Gastroesophageal sphincter (tissue), 4 donors: ENCODE measurements around the gene PDE3B. TPM values are rescaled to one million over a fixed set of nuclear protein-coding genes. Genes with fewer than 3 reads are reported as not detected.

Source experiments
- ATAC-seq: fragments of 150-250 bp; one replicate; pipeline ENCODE4 v1.9.1; 2016; ENCODE audit warnings: mild to moderate bottlenecking, moderate library complexity
- H3K27ac ChIP-seq, 4 donors: fragments of 200-600 bp; sonication (generic) in 3 of 4; 1 replicate in 3 of 4; 2 replicates in 1 of 4; pipeline ENCODE4 v1.5.1; 2016 to 2019
- H3K27me3 ChIP-seq: fragments of 200-600 bp; sonication (generic); one replicate; pipeline ENCODE4 v1.5.1; 2019
- H3K36me3 ChIP-seq, 2 donors: fragments of 200-600 bp; sonication (generic); one replicate each; pipeline ENCODE4 v1.5.1; 2019; ENCODE audit warnings: control low read depth in 1 of 2
- H3K4me1 ChIP-seq, 3 donors: fragments of 200-600 bp; sonication (generic); 1 replicate in 2 of 3; 2 replicates in 1 of 3; pipeline ENCODE4 v1.5.1; 2016 to 2019; ENCODE audit warnings: control low read depth in 2 of 3
- H3K4me3 ChIP-seq, 2 donors: fragments of 200-600 bp; sonication (generic); one replicate each; pipeline ENCODE4 v1.5.1; 2019; ENCODE audit warnings: mild to moderate bottlenecking in 1 of 2, moderate library complexity in 1 of 2
- H3K9me3 ChIP-seq, 3 donors: fragments of 200-600 bp; sonication (generic); one replicate each; pipeline ENCODE4 v1.5.1; 2017 to 2019; ENCODE audit warnings: control low read depth in 2 of 3
- CTCF ChIP-seq, 4 experiments: fragments of 200-600 bp in 2 of 4; fragments of 450-650 bp in 2 of 4; sonication (generic) in 1 of 4; IDR thresholded peaks; one replicate each; pipeline ENCODE4 v1.5.1; 2017 to 2019; ENCODE audit warnings: antibody characterized with exemption in 4 of 4, mild to moderate bottlenecking in 2 of 4, moderate library complexity in 2 of 4
- EP300 ChIP-seq: sonication (generic); formaldehyde crosslinking; IDR thresholded peaks from one replicate; pipeline ENCODE4 v1.6.1; 2017; ENCODE audit warnings: antibody characterized with exemption, mild to moderate bottlenecking
- POLR2A ChIP-seq, 2 donors: fragments of 450-650 bp; IDR thresholded peaks; one replicate each; pipeline ENCODE4 v1.6.1; 2017; ENCODE audit warnings: antibody characterized with exemption in 2 of 2, mild to moderate bottlenecking in 2 of 2, moderate library complexity in 1 of 2
- POLR2AphosphoS5 ChIP-seq: sonication (generic); formaldehyde crosslinking; IDR thresholded peaks from one replicate; pipeline ENCODE4 v1.6.1; 2017; ENCODE audit warnings: antibody characterized with exemption
- WGBS, 2 donors: methylation state at CpG; one replicate each; pipeline ENCODE4 v1.1.5; 2018; ENCODE audit warnings: low coverage in 1 of 2; 5-methylcytosine and 5-hydroxymethylcytosine counted together
- total RNA-seq, 4 donors: library from RNA; depleted of rRNA; stranded (reverse); fragments of >200 nt; gene quantifications; one replicate each; pipeline ENCODE4 v1.1.0, GENCODE V29; 2016

Gene PDE3B
- total RNA-seq, 4 donors from 2014 or later = 11.7 to 21.8 (median 17.9) TPM

- Histone ChIP-seq H3K36me3 (no peaks in the 10 kb centered on the region), H3K4me1 (no peaks in the 10 kb centered on the region), H3K27me3 (no peaks in the 10 kb centered on the region), H3K9me3 (no peaks in the 10 kb centered on the region), H3K27ac (no peak overlapping the region), H3K4me3 (no peak overlapping the region)
- no peak for ATAC-seq
- no peak for TF ChIP-seq POLR2A (IDR thresholded peaks at IDR 0.05)
- WGBS, 2 donors = 90 to 94% methylated on average over 3 to 4 of the region's 4 CpGs
Measured at GRCh38 chr11:14852571-14853177, 209.1 kb downstream of the PDE3B start.

GRCh38 chr11:14854057-14854456 lies 210.5 kb downstream of the PDE3B start:
- H3K4me3 ChIP-seq = no peak overlapping the region
- no peaks in the 10 kb centered on the region for H3K36me3 ChIP-seq
- ATAC-seq = no peak
- TF ChIP-seq CTCF (IDR thresholded peaks at IDR 0.05) = no peak
- no peaks in the 10 kb centered on the region for H3K4me1 ChIP-seq
- H3K27ac ChIP-seq = no peak overlapping the region
- no peaks in the 10 kb centered on the region for H3K9me3 ChIP-seq
- H3K27me3 ChIP-seq = no peaks in the 10 kb centered on the region

GRCh38 chr11:14855890-14856289 lies 212.3 kb downstream of the PDE3B start:
- Histone ChIP-seq H3K9me3 (no peaks in the 10 kb centered on the region), H3K27ac (no peak overlapping the region), H3K27me3 (no peaks in the 10 kb centered on the region), H3K4me3 (no peak overlapping the region), H3K36me3 (no peaks in the 10 kb centered on the region), H3K4me1 (no peaks in the 10 kb centered on the region)
- no peak for ATAC-seq
- TF ChIP-seq POLR2A (IDR thresholded peaks at IDR 0.05) = no peak
- 90 to 93% methylated on average over 1 of the region's 1 CpG for WGBS, 2 donors

GRCh38 chr11:14857621-14858020 lies 214.0 kb downstream of the PDE3B start:
- no peak overlapping the region for H3K4me3 ChIP-seq
- no peaks in the 10 kb centered on the region for H3K9me3 ChIP-seq
- no peak for TF ChIP-seq POLR2AphosphoS5
- no peak for TF ChIP-seq EP300
- TF ChIP-seq CTCF (IDR thresholded peaks at IDR 0.05) = no peak
- no peak for TF ChIP-seq POLR2A (IDR thresholded peaks at IDR 0.05)
- H3K36me3 ChIP-seq = no peaks in the 10 kb centered on the region
- WGBS, 2 donors = 84% methylated on average over 3 of the region's 3 CpGs
- H3K27ac ChIP-seq = no peak overlapping the region
- no peaks in the 10 kb centered on the region for H3K27me3 ChIP-seq
- no peak for ATAC-seq
- no peaks in the 10 kb centered on the region for H3K4me1 ChIP-seq

- H3K4me3 ChIP-seq = no peak overlapping the region
Measured at GRCh38 chr11:14858404-14858803, 214.8 kb downstream of the PDE3B start.

More at GRCh38 chr11:14858404-14858803, 214.8 kb downstream of the PDE3B start:
- H3K36me3 ChIP-seq = peaks cover 0 to 7% of the 10 kb centered on the region in 2 donors
- TF ChIP-seq EP300 (no peak), POLR2AphosphoS5 (no peak), POLR2A (IDR thresholded peaks at IDR 0.05) (no peak), CTCF (IDR thresholded peaks at IDR 0.05) (no peak)
- H3K27me3 ChIP-seq = no peaks in the 10 kb centered on the region
- H3K9me3 ChIP-seq = no peaks in the 10 kb centered on the region
- no peak overlapping the region for H3K27ac ChIP-seq
- 77 to 100% methylated on average over 1 of the region's 1 CpG for WGBS, 2 donors
- no peaks in the 10 kb centered on the region for H3K4me1 ChIP-seq
- no peak for ATAC-seq
